Spinal cord (tissue), 10 donors: ENCODE results near the gene EHD4. TPM values are rescaled to one million over a fixed set of nuclear protein-coding genes. Genes with fewer than 3 reads are reported as not detected.

Experiments
- DNase-seq, 6 donors: peaks; one replicate each; pipeline versions ENCODE4 v3.0.0 to v3.0.0-alpha.2; 2013 to 2015; ENCODE audit warnings: low spot score in 6 of 6, low read depth in 4 of 6
- H3K27ac ChIP-seq: one replicate; pipeline ENCODE4 v1.5.1; 2013; ENCODE audit warnings: low read depth, low read length, control low read depth
- H3K27me3 ChIP-seq: one replicate; pipeline ENCODE4 v1.6.1; 2013; ENCODE audit warnings: low read length; ENCODE audit not compliant: control insufficient read depth, insufficient read depth
- H3K36me3 ChIP-seq: one replicate; pipeline ENCODE4 v1.6.1; 2013; ENCODE audit warnings: low read length; ENCODE audit not compliant: control insufficient read depth, insufficient read depth
- H3K4me1 ChIP-seq: one replicate; pipeline ENCODE4 v1.6.1; 2013; ENCODE audit warnings: low read length; ENCODE audit not compliant: control insufficient read depth, insufficient read depth
- H3K4me3 ChIP-seq: one replicate; pipeline ENCODE4 v1.5.1; 2013; ENCODE audit warnings: low read depth, low read length, control low read depth
- H3K9me3 ChIP-seq: one replicate; pipeline ENCODE4 v1.6.1; 2013; ENCODE audit warnings: low read length; ENCODE audit not compliant: control insufficient read depth, insufficient read depth
- WGBS: methylation state at CpG from one replicate; pipeline ENCODE4 v1.1.5; 2013; ENCODE audit warnings: missing lambda C conversion rate; ENCODE audit not compliant: insufficient coverage; 5-methylcytosine and 5-hydroxymethylcytosine counted together
- polyA plus RNA-seq, 2 donors: library from polyadenylated mRNA; unstranded; fragments of 120-200 nt; gene quantifications; one replicate each; pipeline ENCODE4 v1.2.1, GENCODE V29; 2013; ENCODE audit not compliant: insufficient read length in 2 of 2
- total RNA-seq, 2 donors: library from RNA; depleted of rRNA in 1 of 2; stranded (reverse); fragments of 120-200 nt in 1 of 2; fragments of >200 nt in 1 of 2; gene quantifications; one replicate each; pipeline versions ENCODE4 v1.2.3 to v1.2.4, GENCODE V29; 2013 to 2014
- donor health status: healthy.

Gene EHD4
- total and polyA plus RNA-seq, 4 donors, result 6.8 to 12.3 (median 8.5) TPM

- H3K36me3 ChIP-seq, result peaks cover 27% of the 10 kb centered on the region
- 1% methylated on average over 6 of the region's 6 CpGs for WGBS
- H3K4me1 ChIP-seq, result peaks cover 16% of the 10 kb centered on the region
- no peaks in the 10 kb centered on the region for H3K27me3 ChIP-seq
- no peak overlapping the region for H3K27ac ChIP-seq
- peaks cover 5% of the 10 kb centered on the region for H3K9me3 ChIP-seq
- H3K4me3 ChIP-seq, result no peak overlapping the region
- peak in 5 of 6 donors; percentile 48 to 91 (median 62) for DNase-seq
Observed at GRCh38 chr15:41904541-41905005, 67.8 kb downstream of the EHD4 start.

GRCh38 chr15:41903782-41904181 lies 68.6 kb downstream of the EHD4 start:
- H3K27ac ChIP-seq, result no peak overlapping the region
- peaks cover 21% of the 10 kb centered on the region for H3K36me3 ChIP-seq
- peaks cover 16% of the 10 kb centered on the region for H3K4me1 ChIP-seq
- 72% methylated on average over 13 of the region's 13 CpGs for WGBS
- DNase-seq, result no peak
- H3K9me3 ChIP-seq, result peaks cover 5% of the 10 kb centered on the region
- H3K27me3 ChIP-seq, result no peaks in the 10 kb centered on the region
- H3K4me3 ChIP-seq, result no peak overlapping the region

GRCh38 chr15:41901431-41901830 lies 70.9 kb downstream of the EHD4 start:
- no peak for DNase-seq
- peaks cover 9% of the 10 kb centered on the region for H3K36me3 ChIP-seq
- no peak overlapping the region for H3K4me3 ChIP-seq
- no peaks in the 10 kb centered on the region for H3K27me3 ChIP-seq
- H3K4me1 ChIP-seq, result peaks cover 13% of the 10 kb centered on the region
- H3K9me3 ChIP-seq, result peaks cover 5% of the 10 kb centered on the region
- H3K27ac ChIP-seq, result no peak overlapping the region
- WGBS, result 84% methylated on average over 4 of the region's 5 CpGs

GRCh38 chr15:41900526-41901380 lies 71.6 kb downstream of the EHD4 start:
- 94% methylated on average over 34 of the region's 36 CpGs for WGBS
- no peak for DNase-seq
- Histone ChIP-seq H3K4me1 (peaks cover 13% of the 10 kb centered on the region), H3K27me3 (no peaks in the 10 kb centered on the region), H3K36me3 (peaks cover 8% of the 10 kb centered on the region), H3K4me3 (no peak overlapping the region), H3K27ac (no peak overlapping the region), H3K9me3 (no peaks in the 10 kb centered on the region)

- H3K4me1 ChIP-seq, result peaks cover 13% of the 10 kb centered on the region
- DNase-seq, result no peak
- H3K4me3 ChIP-seq, result no peak overlapping the region
- peaks cover 8% of the 10 kb centered on the region for H3K36me3 ChIP-seq
- H3K9me3 ChIP-seq, result no peaks in the 10 kb centered on the region
- H3K27ac ChIP-seq, result no peak overlapping the region
- H3K27me3 ChIP-seq, result no peaks in the 10 kb centered on the region
- WGBS, result 62% methylated on average over 4 of the region's 6 CpGs
Observed at GRCh38 chr15:41899854-41900442, 72.4 kb downstream of the EHD4 start.

- Histone ChIP-seq H3K36me3 (peaks cover 11% of the 10 kb centered on the region), H3K4me3 (no peak overlapping the region), H3K4me1 (peaks cover 16% of the 10 kb centered on the region), H3K27me3 (no peaks in the 10 kb centered on the region), H3K9me3 (no peaks in the 10 kb centered on the region), H3K27ac (no peak overlapping the region)
- WGBS, result 35% methylated on average over 5 of the region's 8 CpGs
- peak in 1 of 6 donors; percentile 48 for DNase-seq
Observed at GRCh38 chr15:41897363-41897799, 75.0 kb downstream of the EHD4 start.

- Histone ChIP-seq H3K4me3 (no peak overlapping the region), H3K36me3 (peaks cover 11% of the 10 kb centered on the region), H3K27me3 (no peaks in the 10 kb centered on the region), H3K9me3 (no peaks in the 10 kb centered on the region), H3K4me1 (peaks cover 16% of the 10 kb centered on the region), H3K27ac (no peak overlapping the region)
- WGBS, result 89% methylated on average over 5 of the region's 6 CpGs
- no peak for DNase-seq
Observed at GRCh38 chr15:41896566-41896965, 75.8 kb downstream of the EHD4 start.

GRCh38 chr15:41895957-41896356 lies 76.4 kb downstream of the EHD4 start:
- WGBS, result 100% methylated on average over 1 of the region's 1 CpG
- H3K9me3 ChIP-seq, result no peaks in the 10 kb centered on the region
- H3K4me3 ChIP-seq, result no peak overlapping the region
- no peak overlapping the region for H3K27ac ChIP-seq
- peaks cover 16% of the 10 kb centered on the region for H3K4me1 ChIP-seq
- H3K36me3 ChIP-seq, result peaks cover 9% of the 10 kb centered on the region
- no peak for DNase-seq
- H3K27me3 ChIP-seq, result no peaks in the 10 kb centered on the region

- DNase-seq, result no peak
- Histone ChIP-seq H3K9me3 (no peaks in the 10 kb centered on the region), H3K27me3 (no peaks in the 10 kb centered on the region), H3K27ac (no peak overlapping the region), H3K4me3 (no peak overlapping the region), H3K36me3 (peaks cover 4% of the 10 kb centered on the region), H3K4me1 (peaks cover 16% of the 10 kb centered on the region)
- WGBS, result 94% methylated on average over 7 of the region's 11 CpGs
Observed at GRCh38 chr15:41895491-41895890, 76.9 kb downstream of the EHD4 start.
